M059J (cell line): Measurements from ENCODE around the gene CAMSAP1. TPM values are rescaled to one million over a fixed set of nuclear protein-coding genes. Genes with fewer than 3 reads are reported as not detected.

Experiments
- DNase-seq: peaks from one replicate; pipeline ENCODE4 v3.0.0-alpha.2; 2012; ENCODE audit warnings: low read depth
- total RNA-seq: library from RNA; depleted of rRNA; stranded (reverse); fragments of >200 nt; shearing (Covaris generic); gene quantifications from 2 replicates; pipeline ENCODE4 v1.2.3, GENCODE V29; 2014; rRNA removed

The CAMSAP1 gene
- total RNA-seq, 1 experiment from 2014 or later = 21.5 TPM

GRCh38 chr9:135761150-135761844, 146.0 kb downstream of the CAMSAP1 start:
- DNase-seq = no peak

GRCh38 chr9:135760465-135760864, 146.9 kb downstream of the CAMSAP1 start:
- DNase-seq = no peak

- DNase-seq = no peak
Measured at GRCh38 chr9:135759676-135760300, 147.6 kb downstream of the CAMSAP1 start.

- no peak for DNase-seq
Measured at GRCh38 chr9:135758870-135759269, 148.5 kb downstream of the CAMSAP1 start.

Other genes with a start within 250 kb of the CAMSAP1 start
- not detected in 2 replicates for gene LCN9, start 244.2 kb downstream of the CAMSAP1 start, total RNA-seq
- not detected in 2 replicates for gene SOHLH1, start 208.1 kb downstream of the CAMSAP1 start, total RNA-seq
- gene KCNT1, start 205.4 kb downstream of the CAMSAP1 start, total RNA-seq = not detected in 2 replicates
- 49.6 and 54.6 TPM in 2 replicates for gene UBAC1, start 53.8 kb upstream of the CAMSAP1 start, total RNA-seq
- gene NACC2, start 187.7 kb upstream of the CAMSAP1 start, total RNA-seq = 4.2 and 9.8 TPM in 2 replicates
- gene TMEM250, start 211.3 kb upstream of the CAMSAP1 start, total RNA-seq = 23.5 and 36.9 TPM in 2 replicates